HG03432 (cell line): Measurements from ENCODE around the gene CAPN11.
"Not testable (repeated sequence)": the region's sequence is repeated elsewhere in the genome, so short reads cannot be mapped to it uniquely, and the experiment has no call there.

ENCODE experiments used
- ATAC-seq: cut with Tn5 transposase; IDR thresholded peaks from one replicate; pipeline ENCODE4 v1.9.1; 2021; ENCODE audit warnings: mild to moderate bottlenecking, moderate library complexity; ENCODE audit not compliant: unreplicated experiment

Gene CAPN11

GRCh38 chr6:44225579-44226325, 67.1 kb downstream of the CAPN11 start:
- no peak for ATAC-seq

GRCh38 chr6:44226368-44227147, 67.9 kb downstream of the CAPN11 start:
- ATAC-seq = no peak

GRCh38 chr6:44227148-44227793, 68.7 kb downstream of the CAPN11 start:
- ATAC-seq = no peak

- ATAC-seq = no peak
These were observed 69.4 kb downstream of the CAPN11 start for GRCh38 chr6:44228031-44228430.

GRCh38 chr6:44228433-44228832, 69.8 kb downstream of the CAPN11 start:
- ATAC-seq = no peak

GRCh38 chr6:44228836-44229235, 70.2 kb downstream of the CAPN11 start:
- no peak for ATAC-seq

GRCh38 chr6:44229376-44230033, 70.9 kb downstream of the CAPN11 start:
- ATAC-seq = no peak

- ATAC-seq = no peak
These were observed 71.5 kb downstream of the CAPN11 start for GRCh38 chr6:44230034-44230675.

GRCh38 chr6:44231426-44231825, 72.8 kb downstream of the CAPN11 start:
- ATAC-seq = not testable (repeated sequence)

GRCh38 chr6:44232676-44233566, 74.3 kb downstream of the CAPN11 start:
- ATAC-seq = no peak

GRCh38 chr6:44233567-44234100, 75.0 kb downstream of the CAPN11 start:
- ATAC-seq = no peak
